HG02623 (cell line): ENCODE data around the gene FYN.

Experiments used
- ATAC-seq: cut with Tn5 transposase; IDR thresholded peaks from one replicate; pipeline ENCODE4 v1.9.1; 2021; ENCODE audit warnings: moderate library complexity; ENCODE audit not compliant: unreplicated experiment

The FYN gene

GRCh38 chr6:111809766-111810165, 63.5 kb downstream of the FYN start:
- no peak for ATAC-seq

GRCh38 chr6:111809264-111809663, 64.0 kb downstream of the FYN start:
- no peak for ATAC-seq

- no peak for ATAC-seq
Observed at GRCh38 chr6:111808493-111808892, 64.8 kb downstream of the FYN start.

- no peak for ATAC-seq
Observed at GRCh38 chr6:111806561-111807497, 66.4 kb downstream of the FYN start.

GRCh38 chr6:111806165-111806547, 67.1 kb downstream of the FYN start:
- ATAC-seq, result no peak

GRCh38 chr6:111805511-111806164, 67.6 kb downstream of the FYN start:
- peak; percentile 43 for ATAC-seq

- ATAC-seq, result peak; percentile 54
Observed at GRCh38 chr6:111804627-111805235, 68.5 kb downstream of the FYN start.

- no peak for ATAC-seq
Observed at GRCh38 chr6:111803804-111804203, 69.4 kb downstream of the FYN start.

- ATAC-seq, result no peak
Observed at GRCh38 chr6:111803371-111803770, 69.9 kb downstream of the FYN start.

- ATAC-seq, result no peak
Observed at GRCh38 chr6:111802720-111803330, 70.4 kb downstream of the FYN start.

GRCh38 chr6:111802015-111802414, 71.2 kb downstream of the FYN start:
- no peak for ATAC-seq

GRCh38 chr6:111800821-111801220, 72.4 kb downstream of the FYN start:
- no peak for ATAC-seq

- ATAC-seq, result no peak
Observed at GRCh38 chr6:111800259-111800765, 72.9 kb downstream of the FYN start.

GRCh38 chr6:111799576-111800258, 73.5 kb downstream of the FYN start:
- no peak for ATAC-seq

GRCh38 chr6:111798281-111798725, 74.9 kb downstream of the FYN start:
- ATAC-seq, result no peak

GRCh38 chr6:111796310-111796918, 76.8 kb downstream of the FYN start:
- ATAC-seq, result no peak

GRCh38 chr6:111795558-111795957, 77.7 kb downstream of the FYN start:
- no peak for ATAC-seq

GRCh38 chr6:111794727-111795452, 78.4 kb downstream of the FYN start:
- no peak for ATAC-seq

GRCh38 chr6:111794300-111794699, 79.0 kb downstream of the FYN start:
- ATAC-seq, result no peak
